ENCODE measurements around the gene LMAN2.

GRCh38 chr5:177315411-177315810 is 36.1 kb downstream of the LMAN2 start:
- TF ChIP-seq CTCF (IDR thresholded peaks at IDR 0.05) (no peak), EP300 (IDR thresholded peaks at IDR 0.05) (no peak)

Data from tibial nerve (tissue), 4 donors.